AG08395 (cell line): ENCODE measurements around the gene CACNA2D1.

ENCODE experiments used
- DNase-seq: peaks from one replicate; pipeline ENCODE4 v3.0.0; 2012; ENCODE audit warnings: mixed read lengths, low spot score

Gene CACNA2D1

GRCh38 chr7:82443547-82444219, at the start of gene CACNA2D1:
TSS of gene CACNA2D1 (minus strand) at chr7:82443777.
- peak; percentile 88 for DNase-seq

- peak; percentile 23 for DNase-seq
These were observed 38.0 kb upstream of the CACNA2D1 start for GRCh38 chr7:82481499-82482097.

GRCh38 chr7:82477733-82478515, 34.3 kb upstream of the CACNA2D1 start:
- DNase-seq, result no peak

GRCh38 chr7:82472966-82473365, 29.4 kb upstream of the CACNA2D1 start:
- DNase-seq, result no peak

- DNase-seq, result no peak
These were observed 27.9 kb upstream of the CACNA2D1 start for GRCh38 chr7:82471351-82472020.

- DNase-seq, result no peak
These were observed 25.6 kb upstream of the CACNA2D1 start for GRCh38 chr7:82469207-82469606.

- no peak for DNase-seq
These were observed 24.9 kb upstream of the CACNA2D1 start for GRCh38 chr7:82468435-82468834.

- DNase-seq, result no peak
These were observed 23.4 kb upstream of the CACNA2D1 start for GRCh38 chr7:82467020-82467419.

GRCh38 chr7:82464372-82464771, 20.8 kb upstream of the CACNA2D1 start:
- no peak for DNase-seq

GRCh38 chr7:82455295-82455694, 11.7 kb upstream of the CACNA2D1 start:
- no peak for DNase-seq

GRCh38 chr7:82450759-82451158, 7.2 kb upstream of the CACNA2D1 start:
- no peak for DNase-seq

GRCh38 chr7:82449910-82450309, 6.3 kb upstream of the CACNA2D1 start:
- no peak for DNase-seq

GRCh38 chr7:82446897-82447296, 3.3 kb upstream of the CACNA2D1 start:
- DNase-seq, result no peak

GRCh38 chr7:82445271-82445670, 1.7 kb upstream of the CACNA2D1 start:
- DNase-seq, result no peak

GRCh38 chr7:82444220-82444909, 788 bp upstream of the CACNA2D1 start:
- DNase-seq, result no peak

- DNase-seq, result peak; percentile 56
These were observed 486 bp downstream of the CACNA2D1 start for GRCh38 chr7:82443036-82443546.

- no peak for DNase-seq
These were observed 1.0 kb downstream of the CACNA2D1 start for GRCh38 chr7:82442492-82443035.

- DNase-seq, result peak; percentile 6
These were observed 1.7 kb downstream of the CACNA2D1 start for GRCh38 chr7:82441669-82442478.

- no peak for DNase-seq
These were observed 5.1 kb downstream of the CACNA2D1 start for GRCh38 chr7:82438521-82438920.

- no peak for DNase-seq
These were observed 7.8 kb downstream of the CACNA2D1 start for GRCh38 chr7:82435769-82436168.
